ENCODE results near the gene ZNF454. TPM values are rescaled to one million over a fixed set of nuclear protein-coding genes. Genes with fewer than 3 reads are reported as not detected.

ZNF454 gene
- total and polyA plus RNA-seq, 2 donors (not counting 1 experiment from before 2014, with no cell fraction given): 0.22 TPM; not detected in 1

DNA sequence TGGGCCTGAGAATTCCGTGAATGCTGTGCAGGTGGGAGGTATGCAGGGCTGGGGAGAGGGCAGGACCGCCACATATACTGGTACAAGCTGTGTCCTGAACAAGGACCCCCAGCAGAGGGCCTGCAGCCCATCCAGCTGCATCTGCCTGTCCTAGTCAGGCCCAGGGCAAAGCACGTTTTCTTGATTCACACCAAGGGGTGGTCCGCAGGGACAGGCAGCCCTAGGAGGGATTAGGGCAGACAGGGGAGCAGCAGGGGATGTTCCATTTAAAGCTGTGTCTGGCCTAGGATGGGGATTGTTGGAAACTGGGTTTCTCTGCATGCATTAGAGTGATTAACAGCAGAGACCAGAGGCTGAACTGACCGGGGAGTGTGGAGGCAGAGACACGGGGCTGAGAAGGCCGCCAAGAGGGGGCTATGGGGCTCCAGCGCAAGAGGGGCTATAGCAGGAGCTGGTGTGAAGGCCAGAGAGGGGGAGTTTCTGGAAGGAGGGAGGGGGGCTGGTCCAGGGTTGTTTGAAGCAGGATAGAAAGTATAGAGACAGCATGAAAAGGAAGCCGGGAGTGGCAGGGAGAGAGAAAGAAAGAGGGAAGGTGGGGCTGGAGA is 51.4 kb downstream of the ZNF454 start:
- Histone ChIP-seq H3K9ac (ENCODE audit: low read length) (no peak overlapping the region), H3K4me2 (replicated peaks; ENCODE audit: low read depth, low read length, poor library complexity, severe bottlenecking) (no peak overlapping the region), H3K9me3 (ENCODE audit: control extremely low read depth in 1 of 3, control insufficient read depth in 2 of 3, insufficient read depth in 1 of 3, low read length in 2 of 3) (peaks cover 0 to 69% (median 4%) of the 10 kb centered on the region in 3 donors), H3K79me2 (ENCODE audit: control insufficient read depth, insufficient read depth, low read length) (no peaks in the 10 kb centered on the region), H3K4me1 (ENCODE audit: control insufficient read depth in 2 of 2, insufficient read depth in 2 of 2, low read length in 2 of 2) (no peaks in the 10 kb centered on the region), H3K27ac (ENCODE audit: low read length in 2 of 2) (no peak overlapping the region), H4K20me1 (ENCODE audit: control insufficient read depth, insufficient read depth, low read length, poor library complexity, severe bottlenecking) (no peaks in the 10 kb centered on the region), H2AFZ (ENCODE audit: insufficient read depth, low read depth, low read length, poor library complexity, severe bottlenecking) (no peak overlapping the region), H3K36me3 (replicated peaks in 1 of 2; ENCODE audit: control extremely low read depth in 1 of 2, control insufficient read depth in 1 of 2, extremely low read depth in 1 of 2, insufficient read depth in 2 of 2, low read length in 1 of 2) (no peaks in the 10 kb centered on the region), H3K27me3 (replicated peaks in 1 of 4; ENCODE audit: control extremely low read depth in 1 of 4, control insufficient read depth in 3 of 4, insufficient read depth in 4 of 4, low read length in 3 of 4) (peaks cover 0 to 14% (median 0%) of the 10 kb centered on the region in 4 experiments), H3K4me3 (ENCODE audit: control extremely low read depth in 1 of 5, extremely low read depth in 1 of 5, insufficient read depth in 1 of 5, low read depth in 2 of 5, low read length in 4 of 5) (no peak overlapping the region)
- Mint-ChIP-seq H3K9me3 (ENCODE audit: insufficient read depth) (peaks cover 6% of the 10 kb centered on the region), H3K4me1 (peaks cover 2% of the 10 kb centered on the region), H3K27me3 (peaks cover 26% of the 10 kb centered on the region), H3K4me3 (no peak overlapping the region), H3K27ac (no peak overlapping the region)
- TF ChIP-seq, protein P1, sequence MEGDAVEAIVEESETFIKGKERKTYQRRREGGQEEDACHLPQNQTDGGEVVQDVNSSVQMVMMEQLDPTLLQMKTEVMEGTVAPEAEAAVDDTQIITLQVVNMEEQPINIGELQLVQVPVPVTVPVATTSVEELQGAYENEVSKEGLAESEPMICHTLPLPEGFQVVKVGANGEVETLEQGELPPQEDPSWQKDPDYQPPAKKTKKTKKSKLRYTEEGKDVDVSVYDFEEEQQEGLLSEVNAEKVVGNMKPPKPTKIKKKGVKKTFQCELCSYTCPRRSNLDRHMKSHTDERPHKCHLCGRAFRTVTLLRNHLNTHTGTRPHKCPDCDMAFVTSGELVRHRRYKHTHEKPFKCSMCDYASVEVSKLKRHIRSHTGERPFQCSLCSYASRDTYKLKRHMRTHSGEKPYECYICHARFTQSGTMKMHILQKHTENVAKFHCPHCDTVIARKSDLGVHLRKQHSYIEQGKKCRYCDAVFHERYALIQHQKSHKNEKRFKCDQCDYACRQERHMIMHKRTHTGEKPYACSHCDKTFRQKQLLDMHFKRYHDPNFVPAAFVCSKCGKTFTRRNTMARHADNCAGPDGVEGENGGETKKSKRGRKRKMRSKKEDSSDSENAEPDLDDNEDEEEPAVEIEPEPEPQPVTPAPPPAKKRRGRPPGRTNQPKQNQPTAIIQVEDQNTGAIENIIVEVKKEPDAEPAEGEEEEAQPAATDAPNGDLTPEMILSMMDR (IDR thresholded peaks at IDR 0.05): no peak
- no peak for TF ChIP-seq EZH2 (IDR thresholded peaks at IDR 0.05; ENCODE audit: borderline replicate concordance, insufficient read depth, low read depth, low read length, poor library complexity, severe bottlenecking)
- DNase-seq (no peak), ATAC-seq (ENCODE audit: low read depth) (no peak)
- intact Hi-C loops (cut with micrococcal nuclease): no loop called here
- ChIA-PET POLR2A (no interaction called here), CTCF (no interaction called here)
- WGBS (ENCODE audit: insufficient coverage): 83% methylated on average over 9 of the region's 9 CpGs

DNA sequence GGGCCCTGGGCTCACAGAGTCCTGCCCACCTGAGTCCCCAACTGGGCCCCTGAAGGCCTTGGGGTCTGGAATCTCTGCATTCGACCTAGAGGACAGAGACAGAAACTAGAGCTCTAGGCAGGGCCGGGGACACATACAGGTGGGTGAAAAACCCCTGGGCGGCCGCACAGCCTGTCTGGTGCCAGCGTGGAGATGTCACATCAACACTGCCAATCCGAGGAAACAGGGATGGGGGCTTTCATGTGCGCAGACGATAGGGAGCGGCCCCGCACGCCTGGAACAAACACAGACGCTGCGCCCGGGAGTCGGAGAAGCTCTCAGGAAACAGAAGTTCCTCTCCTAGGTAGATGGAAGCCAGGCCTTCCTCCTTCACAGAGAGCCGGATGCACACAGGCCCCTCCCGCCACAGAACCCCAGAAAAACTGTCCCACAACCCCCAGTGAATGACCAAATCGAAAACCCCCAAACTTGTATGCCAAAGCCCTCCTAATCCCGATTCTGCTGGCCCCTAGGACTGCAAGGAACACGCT is 52.3 kb downstream of the ZNF454 start:
- Mint-ChIP-seq H3K27me3 (peaks cover 26% of the 10 kb centered on the region), H3K4me1 (peaks cover 2% of the 10 kb centered on the region), H3K4me3 (no peak overlapping the region), H3K9me3 (ENCODE audit: insufficient read depth) (peaks cover 4% of the 10 kb centered on the region), H3K27ac (no peak overlapping the region)
- 12% methylated on average over 20 of the region's 20 CpGs for WGBS (ENCODE audit: insufficient coverage)
- ChIA-PET CTCF (no interaction called here), POLR2A (no interaction called here)
- DNase-seq (no peak), ATAC-seq (ENCODE audit: low read depth) (no peak)
- no peak overlapping the region for H3K9ac ChIP-seq (ENCODE audit: low read length)
- no peaks in the 10 kb centered on the region for H3K4me1 ChIP-seq (ENCODE audit: control insufficient read depth in 2 of 2, insufficient read depth in 2 of 2, low read length in 2 of 2)
- H3K4me3 ChIP-seq (ENCODE audit: control extremely low read depth in 1 of 5, extremely low read depth in 1 of 5, insufficient read depth in 1 of 5, low read depth in 2 of 5, low read length in 4 of 5): no peak overlapping the region
- TF ChIP-seq, protein P1 (IDR thresholded peaks at IDR 0.05): no peak
- no peak for TF ChIP-seq EZH2 (IDR thresholded peaks at IDR 0.05; ENCODE audit: borderline replicate concordance, insufficient read depth, low read depth, low read length, poor library complexity, severe bottlenecking)
- peaks cover 0 to 66% (median 4%) of the 10 kb centered on the region in 3 donors for H3K9me3 ChIP-seq (ENCODE audit: control extremely low read depth in 1 of 3, control insufficient read depth in 2 of 3, insufficient read depth in 1 of 3, low read length in 2 of 3)
- H3K36me3 ChIP-seq (replicated peaks in 1 of 2; ENCODE audit: control extremely low read depth in 1 of 2, control insufficient read depth in 1 of 2, extremely low read depth in 1 of 2, insufficient read depth in 2 of 2, low read length in 1 of 2): no peaks in the 10 kb centered on the region
- H2AFZ ChIP-seq (ENCODE audit: insufficient read depth, low read depth, low read length, poor library complexity, severe bottlenecking): no peak overlapping the region
- H3K27me3 ChIP-seq (replicated peaks in 1 of 4; ENCODE audit: control extremely low read depth in 1 of 4, control insufficient read depth in 3 of 4, insufficient read depth in 4 of 4, low read length in 3 of 4): peaks cover 0 to 14% (median 0%) of the 10 kb centered on the region in 4 experiments
- no peaks in the 10 kb centered on the region for H3K79me2 ChIP-seq (ENCODE audit: control insufficient read depth, insufficient read depth, low read length)
- no peak overlapping the region for H3K4me2 ChIP-seq (replicated peaks; ENCODE audit: low read depth, low read length, poor library complexity, severe bottlenecking)
- intact Hi-C loops (cut with micrococcal nuclease): no loop called here
- no peaks in the 10 kb centered on the region for H4K20me1 ChIP-seq (ENCODE audit: control insufficient read depth, insufficient read depth, low read length, poor library complexity, severe bottlenecking)
- H3K27ac ChIP-seq (ENCODE audit: low read length in 2 of 2): no peak overlapping the region
